Retinal pigment epithelial cell (primary cell): Measurements from ENCODE around the gene EBF3.

Experiments
- DNase-seq: peaks from one replicate; pipeline ENCODE4 v3.0.0-alpha.2; 2010; ENCODE audit warnings: low read depth
- H3K4me3 ChIP-seq: 2 replicates; pipeline ENCODE4 v1.5.1; 2011; ENCODE audit warnings: mild to moderate bottlenecking, low read length, control low read depth, moderate library complexity
- TF ChIP-seq, protein P1 (sequence below): conservative IDR thresholded peaks from 2 replicates; pipeline ENCODE4 v1.5.1; 2011; ENCODE audit warnings: low read depth, low read length, control low read depth, inconsistent platforms

EBF3 gene

DNA sequence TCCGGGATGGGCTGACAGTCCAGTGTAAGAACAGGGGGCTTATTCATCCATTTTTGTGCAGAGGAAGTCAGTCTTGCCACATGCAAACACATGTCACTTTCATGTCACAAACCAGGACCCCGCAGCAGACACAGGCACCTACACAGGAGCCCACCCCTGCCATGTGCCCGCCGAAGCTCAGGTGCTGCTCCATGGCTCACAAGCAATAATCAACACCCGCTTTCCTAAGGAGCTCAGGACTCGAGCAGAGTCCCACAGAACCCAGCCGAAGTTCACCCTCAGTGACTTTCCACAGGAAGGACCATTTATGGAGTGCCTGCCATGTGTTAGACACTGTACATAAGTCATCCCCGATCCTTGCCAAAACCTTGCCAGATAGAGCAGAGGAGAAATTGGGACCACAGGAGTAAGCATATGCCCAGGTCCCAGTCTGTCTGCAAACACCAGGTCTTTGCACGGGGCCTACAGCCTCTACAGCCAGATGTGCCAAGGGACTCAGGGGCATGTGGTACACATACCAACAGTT is 99.4 kb downstream of the EBF3 start:
- H3K4me3 ChIP-seq = no peak overlapping the region
- TF ChIP-seq, protein P1, sequence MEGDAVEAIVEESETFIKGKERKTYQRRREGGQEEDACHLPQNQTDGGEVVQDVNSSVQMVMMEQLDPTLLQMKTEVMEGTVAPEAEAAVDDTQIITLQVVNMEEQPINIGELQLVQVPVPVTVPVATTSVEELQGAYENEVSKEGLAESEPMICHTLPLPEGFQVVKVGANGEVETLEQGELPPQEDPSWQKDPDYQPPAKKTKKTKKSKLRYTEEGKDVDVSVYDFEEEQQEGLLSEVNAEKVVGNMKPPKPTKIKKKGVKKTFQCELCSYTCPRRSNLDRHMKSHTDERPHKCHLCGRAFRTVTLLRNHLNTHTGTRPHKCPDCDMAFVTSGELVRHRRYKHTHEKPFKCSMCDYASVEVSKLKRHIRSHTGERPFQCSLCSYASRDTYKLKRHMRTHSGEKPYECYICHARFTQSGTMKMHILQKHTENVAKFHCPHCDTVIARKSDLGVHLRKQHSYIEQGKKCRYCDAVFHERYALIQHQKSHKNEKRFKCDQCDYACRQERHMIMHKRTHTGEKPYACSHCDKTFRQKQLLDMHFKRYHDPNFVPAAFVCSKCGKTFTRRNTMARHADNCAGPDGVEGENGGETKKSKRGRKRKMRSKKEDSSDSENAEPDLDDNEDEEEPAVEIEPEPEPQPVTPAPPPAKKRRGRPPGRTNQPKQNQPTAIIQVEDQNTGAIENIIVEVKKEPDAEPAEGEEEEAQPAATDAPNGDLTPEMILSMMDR = no peak
- no peak for DNase-seq

DNA sequence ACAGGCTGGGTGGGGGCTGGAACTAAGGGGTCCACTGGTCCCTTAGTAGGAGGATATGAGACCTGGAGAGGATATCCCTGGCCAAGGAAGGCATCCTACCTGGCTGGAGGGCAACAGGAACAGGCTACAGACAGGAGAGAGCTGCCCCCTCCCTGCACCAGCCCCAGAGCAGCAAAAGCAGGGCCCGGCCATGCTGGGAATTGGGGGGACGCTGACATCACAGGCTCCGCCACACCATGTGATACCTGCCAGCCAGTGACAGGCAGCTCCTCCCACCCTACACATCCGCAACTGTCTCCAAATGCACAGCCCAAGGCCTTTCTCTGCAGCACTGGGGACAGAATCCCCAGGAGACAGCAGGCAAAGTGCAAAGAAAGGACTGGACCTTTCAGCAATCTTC is 100.0 kb downstream of the EBF3 start:
- no peak overlapping the region for H3K4me3 ChIP-seq
- TF ChIP-seq, protein P1 = no peak
- DNase-seq = no peak

DNA sequence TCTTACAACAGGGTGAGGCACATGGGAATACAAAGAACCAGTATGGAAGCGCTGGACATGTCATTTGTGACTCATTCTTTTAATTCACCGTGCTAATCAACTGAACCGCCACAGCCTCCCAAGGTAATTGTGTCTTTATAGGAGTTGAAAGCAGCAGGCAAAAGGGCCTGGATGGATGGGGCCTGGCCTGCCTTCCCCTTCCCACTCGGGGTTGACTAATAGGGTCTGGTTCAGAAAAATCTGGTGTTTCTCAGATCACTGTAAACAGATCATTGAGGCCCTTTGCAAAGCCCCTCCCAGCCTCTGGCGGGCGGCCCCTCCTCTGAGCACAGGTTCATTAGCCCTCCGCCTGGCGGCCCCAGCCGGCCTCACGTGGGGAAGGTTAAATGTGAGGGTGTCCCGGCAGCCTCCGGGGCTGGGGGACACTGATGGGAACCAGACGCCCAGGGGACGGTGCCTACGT is 100.8 kb downstream of the EBF3 start:
- no peak for DNase-seq
- H3K4me3 ChIP-seq = no peak overlapping the region
- TF ChIP-seq, protein P1 = no peak

DNA sequence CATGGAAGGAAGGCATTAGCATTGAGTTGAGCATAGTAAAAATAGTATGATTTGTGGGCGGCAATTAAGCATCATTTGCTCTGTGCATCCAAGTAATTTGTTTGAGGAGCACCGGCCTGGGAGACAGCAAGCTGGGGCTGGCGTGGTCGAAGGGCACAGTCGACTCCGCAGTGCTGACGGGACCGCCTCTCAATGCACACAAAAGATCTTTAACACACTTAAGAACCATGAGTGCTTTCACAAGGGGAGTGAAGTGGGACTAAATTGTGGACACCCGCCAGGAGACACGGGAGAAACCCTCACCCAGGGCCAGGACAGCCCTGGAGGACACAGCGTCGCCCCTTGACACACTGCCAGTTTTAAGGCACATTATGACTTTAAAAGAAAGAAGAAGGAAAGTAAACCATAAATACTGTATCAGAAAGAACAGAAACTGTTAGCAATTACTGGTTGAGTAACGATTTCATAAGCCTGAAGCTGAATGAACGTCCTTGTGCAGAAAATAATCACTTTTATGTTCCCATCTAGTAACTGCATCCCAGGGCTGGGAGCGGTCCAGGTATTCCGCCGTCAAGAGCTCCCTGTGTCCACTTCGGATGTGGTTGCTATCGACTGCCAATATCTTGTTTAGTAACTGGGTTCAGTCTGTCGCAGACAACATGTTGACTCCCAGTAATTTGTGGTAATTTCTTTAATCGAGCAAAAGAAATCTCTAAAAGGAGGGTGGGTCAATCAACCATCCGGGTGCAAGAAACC is 102.1 kb downstream of the EBF3 start:
- TF ChIP-seq, protein P1 = no peak
- H3K4me3 ChIP-seq = no peak overlapping the region
- no peak for DNase-seq

DNA sequence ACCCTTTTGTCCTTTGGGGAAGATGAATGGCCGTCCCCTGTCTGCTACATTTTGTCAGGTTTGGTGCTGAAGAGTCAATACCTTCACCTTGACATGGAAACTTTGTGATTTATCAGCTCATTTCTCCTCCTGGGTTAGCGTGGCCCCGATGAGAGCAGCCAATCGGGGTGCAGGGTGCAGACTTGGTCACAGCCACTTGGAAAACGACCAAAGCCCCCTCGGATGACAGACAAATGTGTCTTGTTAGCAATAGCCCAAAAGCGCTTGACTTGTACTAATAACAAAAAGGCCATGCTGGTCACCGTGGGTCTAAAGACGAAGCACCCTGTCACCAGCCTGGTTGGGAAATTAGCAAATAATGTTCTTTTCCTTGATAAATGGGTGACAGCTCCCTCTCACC is 103.7 kb downstream of the EBF3 start:
- H3K4me3 ChIP-seq = no peak overlapping the region
- DNase-seq = no peak
- TF ChIP-seq, protein P1 = no peak

DNA sequence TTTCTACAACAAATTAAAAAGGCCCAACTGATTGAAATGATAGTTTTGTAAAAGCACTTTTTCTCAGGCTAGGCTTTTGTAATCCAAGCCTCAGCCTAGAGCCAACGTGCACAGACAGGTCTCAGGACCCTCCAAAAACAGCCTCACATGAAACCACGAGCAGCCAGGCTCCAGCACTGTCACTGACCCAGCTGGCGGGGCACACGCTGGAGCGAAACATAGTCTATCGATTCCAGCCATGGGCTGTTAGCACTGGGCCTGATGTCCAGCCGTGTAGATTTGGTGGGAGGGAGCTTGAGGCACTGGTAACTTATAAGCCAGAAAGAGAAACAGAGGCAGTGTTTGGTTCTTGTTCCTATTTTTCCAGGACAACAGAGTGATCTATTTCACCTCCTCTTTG is 104.5 kb downstream of the EBF3 start:
- H3K4me3 ChIP-seq = no peak overlapping the region
- DNase-seq = no peak
- TF ChIP-seq, protein P1 = no peak
